Calu3 (cell line): ENCODE results near the gene CCDC183. TPM values are rescaled to one million over a fixed set of nuclear protein-coding genes. Genes with fewer than 3 reads are reported as not detected.

Experiments used
- BruUV-seq: library from RNA; stranded (reverse); fragments of 400-500 nt; replicated peaks from 2 replicates; lab custom pipeline; 2021; lab: Mats Ljungman, UMichigan
- CTCF ChIA-PET: fragments of 300-600 bp; sonication (Branson Sonifier 250); formaldehyde crosslinking; loops from one replicate; lab custom pipeline; 2022; ENCODE audit warnings: antibody characterized with exemption; lab: Charles Lee
- DNase-seq: peaks from one replicate; pipeline ENCODE4 v3.0.0; 2022
- H3K27ac Mint-ChIP-seq: one replicate; pipeline ENCODE4 v1.8.0; 2022; ENCODE audit warnings: mixed read lengths; ENCODE audit not compliant: unreplicated experiment
- H3K27me3 Mint-ChIP-seq: one replicate; pipeline ENCODE4 v1.8.0; 2022; ENCODE audit warnings: mixed read lengths; ENCODE audit not compliant: unreplicated experiment
- H3K36me3 Mint-ChIP-seq: one replicate; pipeline ENCODE4 v1.8.0; 2022; ENCODE audit warnings: mild to moderate bottlenecking, moderate library complexity, mixed read lengths; ENCODE audit not compliant: insufficient read depth, unreplicated experiment
- H3K4me1 Mint-ChIP-seq: one replicate; pipeline ENCODE4 v1.8.0; 2022; ENCODE audit warnings: mild to moderate bottlenecking, low read depth, mixed read lengths; ENCODE audit not compliant: unreplicated experiment
- H3K4me3 Mint-ChIP-seq: one replicate; pipeline ENCODE4 v1.8.0; 2022; ENCODE audit warnings: mild to moderate bottlenecking, low read depth, moderate library complexity, mixed read lengths; ENCODE audit not compliant: unreplicated experiment
- H3K9me3 Mint-ChIP-seq: one replicate; pipeline ENCODE4 v1.8.0; 2022; ENCODE audit warnings: low read depth, mixed read lengths; ENCODE audit not compliant: unreplicated experiment
- CTCF ChIP-seq: fragments of 200-600 bp; IDR thresholded peaks from one replicate; pipeline ENCODE4 v1.8.0; 2022; ENCODE audit warnings: antibody characterized with exemption; ENCODE audit not compliant: unreplicated experiment
- intact Hi-C: fragments of 100-400 bp; cut with micrococcal nuclease; formaldehyde crosslinking; loops from one replicate; pipeline ENCODE4 v1.10.0; 2022; ENCODE audit not compliant: unreplicated experiment
- total RNA-seq: library from RNA; stranded (reverse); gene quantifications from 2 replicates; pipeline ENCODE4 v1.2.3, GENCODE V29; 2022

CCDC183 gene
- total RNA-seq, 1 experiment from 2014 or later, result 0.38 TPM

- intact Hi-C loops, result no loop called here
- Mint-ChIP-seq H3K27me3 (peaks cover 64% of the 10 kb centered on the region), H3K36me3 (no peaks in the 10 kb centered on the region), H3K4me3 (no peak overlapping the region), H3K9me3 (peaks cover 4% of the 10 kb centered on the region), H3K4me1 (no peaks in the 10 kb centered on the region), H3K27ac (no peak overlapping the region)
- BruUV-seq, result no TSS peak
- no peak for TF ChIP-seq CTCF
- no peak for DNase-seq
- CTCF ChIA-PET, result no interaction called here
Measured at GRCh38 chr9:136748666-136749611, 47.2 kb upstream of the CCDC183 start.

- H3K4me3 Mint-ChIP-seq, result no peak overlapping the region
- no peaks in the 10 kb centered on the region for H3K36me3 Mint-ChIP-seq
- TF ChIP-seq CTCF, result no peak
- BruUV-seq, result no TSS peak
- peaks cover 4% of the 10 kb centered on the region for H3K9me3 Mint-ChIP-seq
- H3K27ac Mint-ChIP-seq, result no peak overlapping the region
- CTCF ChIA-PET, result no interaction called here
- no peak for DNase-seq
- H3K4me1 Mint-ChIP-seq, result no peaks in the 10 kb centered on the region
- intact Hi-C loops, result no loop called here
- peaks cover 64% of the 10 kb centered on the region for H3K27me3 Mint-ChIP-seq
Measured at GRCh38 chr9:136750526-136750925, 45.6 kb upstream of the CCDC183 start.

- no peak overlapping the region for H3K27ac Mint-ChIP-seq
- H3K4me3 Mint-ChIP-seq, result no peak overlapping the region
- DNase-seq, result no peak
- H3K36me3 Mint-ChIP-seq, result no peaks in the 10 kb centered on the region
- BruUV-seq, result no TSS peak
- TF ChIP-seq CTCF, result no peak
- peaks cover 4% of the 10 kb centered on the region for H3K9me3 Mint-ChIP-seq
- H3K27me3 Mint-ChIP-seq, result peaks cover 64% of the 10 kb centered on the region
- H3K4me1 Mint-ChIP-seq, result no peaks in the 10 kb centered on the region
- CTCF ChIA-PET, result interaction anchor here (0.6 kb wide), 1 partner anchor 11 kb away, joined by 3 read pairs; no protein-coding TSS in a partner anchor
- intact Hi-C loops, result no loop called here
Measured at GRCh38 chr9:136751244-136751643, 44.9 kb upstream of the CCDC183 start.

GRCh38 chr9:136751814-136752213 is 44.3 kb upstream of the CCDC183 start:
- intact Hi-C loops, result no loop called here
- Mint-ChIP-seq H3K9me3 (peaks cover 4% of the 10 kb centered on the region), H3K36me3 (no peaks in the 10 kb centered on the region), H3K4me1 (no peaks in the 10 kb centered on the region), H3K4me3 (no peak overlapping the region), H3K27me3 (peaks cover 63% of the 10 kb centered on the region), H3K27ac (no peak overlapping the region)
- no TSS peak for BruUV-seq
- no peak for TF ChIP-seq CTCF
- DNase-seq, result no peak
- CTCF ChIA-PET, result interaction anchor here (0.6 kb wide), 1 partner anchor 12 kb away, joined by 3 read pairs; no protein-coding TSS in a partner anchor
